Measurements from ENCODE around the gene SORCS2.
"Not testable (repeated sequence)": the region's sequence is repeated elsewhere in the genome, so short reads cannot be mapped to it uniquely, and the experiment has no call there.

SORCS2 gene

DNA sequence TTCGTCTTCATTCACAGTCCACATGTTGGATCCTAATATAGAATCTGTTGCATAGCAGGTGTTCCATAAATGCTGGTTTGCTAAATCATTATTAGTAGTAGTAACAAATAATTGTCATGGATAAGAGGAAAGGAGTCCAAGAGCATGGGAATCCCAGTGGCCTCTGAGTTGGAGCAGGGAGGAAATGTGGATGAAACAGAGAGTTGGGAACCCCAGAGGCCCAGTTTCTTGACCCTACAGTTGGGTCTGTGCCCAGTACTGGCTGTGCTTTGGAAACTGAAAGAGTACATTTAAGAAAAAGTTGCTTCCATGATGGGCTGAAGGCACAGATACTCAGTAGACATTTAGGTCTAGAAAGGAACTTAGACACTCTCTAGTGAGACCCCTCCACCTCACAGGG is 391.8 kb downstream of the SORCS2 start:
- DNase-seq (ENCODE audit: low read depth in 2 of 2) = no peak

- DNase-seq (ENCODE audit: low read depth in 2 of 2) = no peak
Measured at GRCh38 chr4:7584606-7585159, 392.3 kb downstream of the SORCS2 start.

GRCh38 chr4:7585768-7586167 is 393.4 kb downstream of the SORCS2 start:
- no peak for DNase-seq (ENCODE audit: low read depth in 2 of 2)

DNA sequence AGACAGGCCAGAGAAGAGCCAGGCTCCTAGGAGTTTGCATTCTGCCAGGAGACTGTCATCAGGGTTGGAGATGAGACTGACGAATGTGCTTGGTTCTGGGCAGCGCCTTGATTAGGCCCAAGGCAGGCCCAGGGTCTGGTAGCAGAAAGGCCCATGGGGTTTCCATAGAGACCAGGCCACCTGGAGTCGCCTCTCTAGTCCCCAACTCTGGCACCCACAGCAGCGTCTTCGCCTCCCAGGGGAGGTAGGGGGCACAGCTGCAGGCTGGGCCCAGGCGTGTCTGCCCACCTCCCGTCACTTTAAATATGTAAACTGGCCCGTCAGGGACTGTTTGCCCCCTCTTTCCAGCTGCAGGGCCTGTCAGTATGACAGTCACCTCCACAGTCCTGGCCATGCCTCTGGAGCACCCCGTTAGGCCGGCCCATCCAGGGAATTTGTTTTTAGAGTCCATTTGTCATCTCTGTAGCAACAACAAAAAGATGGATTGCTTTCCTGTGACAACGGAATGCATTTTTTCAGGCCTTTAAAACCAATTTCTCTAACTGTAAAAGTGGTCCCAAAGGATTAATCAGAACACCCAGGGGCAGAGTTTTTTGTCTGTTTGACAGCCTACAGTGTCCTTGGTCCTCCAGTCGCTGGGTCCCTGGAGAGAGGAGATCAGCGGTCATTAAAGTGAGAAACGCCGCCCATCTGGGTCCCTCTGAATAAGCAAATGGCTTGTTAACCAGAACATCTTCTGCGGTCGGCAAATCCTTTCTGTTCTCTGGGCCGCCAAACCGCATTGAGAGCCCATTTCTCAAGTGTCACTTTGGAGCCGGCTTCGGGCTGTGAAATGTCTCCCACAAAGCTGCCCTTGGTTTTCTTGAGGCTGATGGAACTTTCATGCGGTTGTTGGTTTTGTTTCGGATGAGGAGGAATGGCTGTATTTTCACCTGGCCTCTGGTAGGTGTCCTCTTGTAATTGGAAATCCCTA is 395.4 kb downstream of the SORCS2 start:
- no peak for DNase-seq (ENCODE audit: low read depth in 2 of 2)

DNA sequence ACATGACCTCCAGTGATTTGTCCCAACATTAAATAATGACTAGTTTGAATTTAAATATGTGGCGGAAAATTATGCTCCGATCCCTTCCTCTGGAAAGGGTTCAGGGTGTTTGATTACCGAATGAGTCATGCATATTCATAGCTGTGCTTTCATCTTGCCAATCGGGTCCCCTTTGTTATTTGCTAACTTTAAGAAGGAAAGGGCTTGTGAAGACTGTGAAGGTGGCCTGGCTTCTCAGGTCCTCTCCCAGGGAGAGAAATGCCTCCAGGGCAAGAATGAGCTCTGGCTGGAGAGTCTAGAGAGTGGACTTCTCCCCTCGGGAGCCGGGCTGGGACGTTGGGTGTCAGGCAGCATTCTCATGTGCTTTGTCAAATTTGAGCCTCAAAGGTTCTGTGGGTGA is 397.9 kb downstream of the SORCS2 start:
- no peak for DNase-seq (ENCODE audit: low read depth in 2 of 2)

- DNase-seq (ENCODE audit: low read depth in 2 of 2) = no peak
Measured at GRCh38 chr4:7590899-7591298, 398.6 kb downstream of the SORCS2 start.

- no peak for DNase-seq (ENCODE audit: low read depth in 2 of 2)
Measured at GRCh38 chr4:7591409-7592053, 399.2 kb downstream of the SORCS2 start.

DNA sequence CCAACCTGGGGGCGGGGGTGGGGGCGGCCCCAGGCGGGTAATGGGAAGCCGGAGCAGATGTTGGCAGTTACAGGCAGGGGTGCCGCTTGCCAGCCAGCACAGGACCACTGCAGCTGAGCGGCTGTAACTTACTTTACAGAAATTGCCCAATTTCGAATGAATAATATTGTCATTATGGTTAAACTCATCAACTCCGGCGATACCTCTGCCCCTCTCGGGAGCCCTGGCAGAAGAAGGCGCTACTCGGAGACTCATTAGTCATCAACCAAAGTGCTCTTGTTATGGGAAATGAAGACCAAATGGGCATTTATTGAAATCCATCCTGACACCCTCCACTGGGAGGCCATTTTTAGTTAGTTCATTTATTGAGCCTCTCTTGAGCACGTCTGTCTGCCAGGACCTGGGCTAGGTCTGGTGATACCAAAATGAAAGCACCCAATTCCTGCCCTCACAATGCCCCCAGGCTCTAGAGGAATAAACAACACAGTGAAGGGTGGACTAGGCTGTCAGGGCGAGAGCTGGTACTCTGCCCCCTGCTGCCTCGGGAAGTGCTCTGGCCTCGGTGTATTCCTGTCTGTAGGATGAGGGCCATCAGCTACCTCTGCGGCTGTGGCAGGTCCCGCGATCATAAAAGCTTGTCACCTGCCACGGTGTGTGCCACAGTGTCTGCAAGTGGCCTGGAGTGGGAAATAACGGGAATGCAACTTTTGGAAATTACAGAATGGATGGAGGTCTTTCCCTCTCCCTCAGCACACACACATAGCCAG is 401.5 kb downstream of the SORCS2 start:
- DNase-seq (ENCODE audit: low read depth in 2 of 2) = no peak

- DNase-seq (ENCODE audit: low read depth in 2 of 2) = no peak
Measured at GRCh38 chr4:7595934-7596461, 403.7 kb downstream of the SORCS2 start.

DNA sequence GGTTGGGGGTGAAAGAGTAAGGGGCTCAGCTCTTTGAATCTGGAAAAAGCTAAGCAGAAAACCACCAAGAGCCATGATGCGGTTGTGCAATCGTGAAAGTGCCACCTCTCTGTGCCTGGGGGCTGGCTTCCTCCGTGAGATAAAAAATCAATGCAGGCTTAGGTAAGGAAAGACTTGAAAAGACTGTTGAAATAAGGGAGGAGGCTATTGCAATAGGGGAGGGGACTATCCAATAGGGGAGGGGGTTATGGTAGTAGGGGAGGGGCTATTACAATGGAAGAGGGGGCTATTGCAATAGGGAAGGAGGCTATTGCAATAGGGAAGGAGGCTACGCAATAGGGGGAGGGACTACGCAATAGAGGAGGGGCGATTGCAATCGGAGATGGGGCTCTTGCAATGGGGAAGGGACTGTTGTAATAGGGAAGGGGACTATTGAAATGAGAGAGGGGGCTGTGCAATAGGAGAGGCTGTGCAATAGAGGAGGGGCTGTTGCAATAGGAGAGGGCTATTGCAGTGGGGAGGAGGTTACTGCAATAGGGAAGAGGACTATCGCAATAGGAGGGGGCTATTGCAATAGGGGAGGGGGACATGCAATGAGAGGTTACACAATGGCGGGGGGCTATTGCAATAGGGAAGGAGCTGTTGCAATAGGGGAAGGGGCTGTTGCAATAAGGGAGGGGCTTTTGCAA is 404.7 kb downstream of the SORCS2 start:
- DNase-seq (ENCODE audit: low read depth in 2 of 2) = no peak

DNA sequence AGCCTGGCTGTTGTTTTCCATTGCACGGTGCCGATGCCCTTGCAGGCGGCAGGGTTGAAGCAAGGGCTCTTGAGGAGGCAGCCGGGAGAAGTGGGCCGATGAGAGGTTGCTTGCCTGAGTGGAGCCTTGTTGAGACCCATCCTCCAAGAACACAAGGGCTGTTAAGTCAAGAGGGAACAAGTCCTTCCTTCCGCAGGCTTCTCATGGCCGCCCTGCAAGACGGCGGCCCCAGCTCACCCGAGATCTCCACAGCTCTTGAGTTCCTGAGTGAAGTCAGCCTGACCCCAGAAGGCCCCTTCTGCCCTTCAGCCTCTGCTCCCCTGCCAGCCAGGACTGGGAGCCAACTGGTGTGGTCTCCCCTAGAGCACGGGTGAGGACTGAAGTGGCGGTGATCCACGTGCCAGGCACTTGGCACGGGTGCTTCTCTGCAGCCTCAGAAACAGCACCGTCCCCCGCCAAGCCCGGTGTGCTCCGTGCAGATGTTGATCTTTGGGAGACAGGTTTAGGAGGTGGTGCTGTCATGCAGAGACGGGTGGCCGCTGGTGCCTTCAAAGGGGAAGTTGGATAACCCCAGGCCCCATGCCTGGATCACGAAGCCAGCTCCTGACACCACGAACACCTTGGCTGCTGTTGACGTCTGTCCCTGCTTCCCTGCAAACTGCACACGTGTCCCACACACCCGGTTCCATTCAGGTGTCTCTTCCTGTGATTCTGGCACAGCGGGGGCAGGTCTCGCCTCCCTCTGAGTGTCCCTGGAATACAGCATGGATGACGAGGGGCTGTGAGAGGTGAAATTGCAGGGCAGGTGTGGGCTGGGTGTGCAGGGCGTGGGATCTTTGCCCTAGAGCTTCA is 406.8 kb downstream of the SORCS2 start:
- DNase-seq (ENCODE audit: low read depth in 2 of 2) = no peak

- no peak for DNase-seq (ENCODE audit: low read depth in 2 of 2)
Measured at GRCh38 chr4:7600247-7600646, 407.9 kb downstream of the SORCS2 start.

GRCh38 chr4:7602166-7602565 is 409.8 kb downstream of the SORCS2 start:
- not testable (repeated sequence) for DNase-seq (ENCODE audit: low read depth in 2 of 2)

DNA sequence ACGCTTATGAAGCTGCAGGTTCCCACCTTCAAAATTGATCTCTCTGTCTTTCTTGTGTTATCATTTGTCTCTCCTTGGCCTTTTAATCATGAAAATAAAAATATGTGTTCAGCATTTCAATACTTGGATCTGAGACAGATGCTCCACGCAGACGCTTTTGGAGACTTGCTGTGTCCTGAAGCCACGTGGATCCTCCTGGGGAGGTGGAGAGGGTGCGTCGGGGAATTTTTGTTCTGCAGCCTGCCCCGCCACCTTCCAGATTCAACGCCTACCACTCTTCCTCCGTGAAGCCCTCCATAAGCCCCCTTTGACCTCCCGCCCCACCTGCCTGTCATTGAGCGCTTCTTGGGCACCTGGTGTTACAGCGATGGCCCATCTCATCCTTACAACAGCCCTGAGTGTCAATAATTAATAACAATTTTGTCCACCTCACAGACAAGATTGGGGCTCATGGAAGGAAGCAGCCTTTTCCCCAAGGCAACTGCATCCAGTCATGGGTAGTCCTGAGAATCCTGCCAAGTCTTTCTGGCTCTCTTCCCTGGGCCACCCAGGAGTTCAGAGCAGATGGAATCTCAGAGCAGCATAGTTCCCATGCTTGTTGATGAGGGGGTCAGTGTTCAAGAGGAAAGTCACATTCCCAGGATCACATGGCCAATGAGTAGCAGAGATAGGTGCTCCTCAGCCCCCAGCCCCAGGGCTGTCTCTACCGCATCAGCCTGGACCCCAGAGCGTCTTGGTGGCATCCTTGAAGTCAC is 415.0 kb downstream of the SORCS2 start:
- DNase-seq (ENCODE audit: low read depth in 2 of 2) = no peak

GRCh38 chr4:7608046-7608445 is 415.7 kb downstream of the SORCS2 start:
- no peak for DNase-seq (ENCODE audit: low read depth in 2 of 2)

DNA sequence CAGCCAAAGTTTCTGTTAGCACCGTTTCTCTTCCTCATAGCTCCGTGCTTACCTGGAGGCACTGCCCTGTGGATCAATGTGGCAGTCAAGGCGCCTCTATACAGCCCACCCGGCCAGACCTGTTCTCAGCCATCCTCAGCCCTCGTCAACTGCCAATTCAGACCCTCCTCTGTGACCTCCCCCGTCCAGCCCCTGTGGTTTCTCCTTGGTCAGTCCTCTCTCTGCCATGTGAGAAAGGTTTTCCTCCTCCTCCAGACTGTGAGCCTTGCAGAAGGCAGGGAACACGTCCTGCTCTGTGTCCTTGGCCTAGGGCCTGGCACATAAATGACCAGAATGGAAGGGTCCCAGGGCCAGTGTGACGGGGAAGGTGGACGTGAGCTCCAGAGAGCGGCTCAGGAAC is 417.0 kb downstream of the SORCS2 start:
- no peak for DNase-seq (ENCODE audit: low read depth in 2 of 2)

- no peak for DNase-seq (ENCODE audit: low read depth in 2 of 2)
Measured at GRCh38 chr4:7610022-7610670, 417.8 kb downstream of the SORCS2 start.

DNA sequence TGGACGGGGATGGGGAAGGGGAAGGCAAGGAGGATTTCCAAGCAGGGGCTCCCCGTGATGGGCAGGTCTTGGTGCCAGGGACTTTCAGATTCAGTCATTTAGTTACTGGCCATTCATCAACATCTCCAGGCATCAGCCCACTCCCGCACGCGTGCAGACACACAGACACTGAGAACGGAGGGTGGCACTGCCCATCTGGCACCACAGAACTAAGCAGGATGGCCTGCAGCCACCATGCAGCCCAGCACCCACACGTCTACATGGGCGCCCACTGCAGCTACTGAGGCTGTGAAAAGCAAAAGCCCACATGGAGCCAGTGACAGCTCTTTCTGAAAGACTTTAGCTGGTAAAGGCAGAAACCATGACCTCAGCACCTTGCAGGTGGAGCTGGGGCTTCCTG is 418.5 kb downstream of the SORCS2 start:
- DNase-seq (ENCODE audit: low read depth in 2 of 2) = no peak

- no peak for DNase-seq (ENCODE audit: low read depth in 2 of 2)
Measured at GRCh38 chr4:7612311-7612897, 420.1 kb downstream of the SORCS2 start.
